VCaP (cell line): ENCODE measurements around the gene RELA.
A peak's percentile ranks its signal among the peaks of the same experiment; 100 is the strongest.
"Not testable (repeated sequence)": the region's sequence is repeated elsewhere in the genome, so short reads cannot be mapped to it uniquely, and the experiment has no call there.

ENCODE experiments used
- H3K27ac ChIP-seq: fragments of 450-650 bp; 2 replicates; pipeline ENCODE4 v1.5.1; 2017
- TF ChIP-seq, protein P1 (sequence below): fragments of 450-650 bp; conservative IDR thresholded peaks from 2 replicates; pipeline ENCODE4 v1.5.1; 2017; ENCODE audit warnings: mild to moderate bottlenecking, moderate library complexity

The RELA gene

DNA sequence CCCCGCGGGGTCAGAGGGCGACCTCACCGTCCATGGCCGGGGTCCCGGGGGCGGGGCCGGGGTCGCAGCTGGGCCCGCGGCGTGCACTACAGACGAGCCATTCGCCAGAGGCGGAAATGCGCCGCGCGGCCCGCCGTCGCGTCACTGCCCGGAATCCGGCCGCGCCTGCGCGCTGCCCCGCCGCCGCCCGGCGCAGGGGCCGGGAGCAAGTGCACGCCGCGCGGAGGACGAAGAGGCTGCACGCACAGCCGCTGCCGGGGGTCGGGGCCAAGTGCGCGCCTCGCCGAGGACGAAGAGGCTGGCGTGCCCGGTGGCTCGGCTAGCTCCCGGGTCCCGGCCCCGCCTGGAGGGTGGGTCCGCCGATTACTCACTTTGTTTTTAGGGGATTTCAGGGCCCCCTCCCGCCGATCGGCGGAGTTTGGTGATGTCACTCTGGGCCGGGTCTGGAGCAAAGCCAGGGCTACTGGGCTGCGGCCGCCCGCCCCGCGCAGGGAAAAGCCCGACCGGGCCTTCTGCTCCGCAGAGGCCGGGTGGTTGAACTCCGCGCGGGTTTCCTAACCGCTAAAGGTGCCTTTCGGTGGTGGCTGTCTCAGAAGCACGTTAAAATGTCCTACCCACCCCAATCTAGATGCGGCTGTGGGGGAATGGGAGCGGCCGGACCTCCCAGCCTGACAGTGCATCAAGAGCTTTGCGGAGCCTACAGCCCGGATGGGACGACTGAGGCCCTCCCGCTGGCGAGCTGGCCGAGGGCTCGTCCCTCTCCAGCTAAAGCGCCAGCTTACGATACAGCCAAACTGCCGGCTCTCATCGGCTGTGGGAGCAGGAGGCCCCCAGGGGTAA, at the start of gene RELA:
TSS of gene RELA (minus strand) at position 118 of the 840 bp plus-strand sequence. CDS start at position 34, 84 bp downstream.
- TF ChIP-seq, protein P1, sequence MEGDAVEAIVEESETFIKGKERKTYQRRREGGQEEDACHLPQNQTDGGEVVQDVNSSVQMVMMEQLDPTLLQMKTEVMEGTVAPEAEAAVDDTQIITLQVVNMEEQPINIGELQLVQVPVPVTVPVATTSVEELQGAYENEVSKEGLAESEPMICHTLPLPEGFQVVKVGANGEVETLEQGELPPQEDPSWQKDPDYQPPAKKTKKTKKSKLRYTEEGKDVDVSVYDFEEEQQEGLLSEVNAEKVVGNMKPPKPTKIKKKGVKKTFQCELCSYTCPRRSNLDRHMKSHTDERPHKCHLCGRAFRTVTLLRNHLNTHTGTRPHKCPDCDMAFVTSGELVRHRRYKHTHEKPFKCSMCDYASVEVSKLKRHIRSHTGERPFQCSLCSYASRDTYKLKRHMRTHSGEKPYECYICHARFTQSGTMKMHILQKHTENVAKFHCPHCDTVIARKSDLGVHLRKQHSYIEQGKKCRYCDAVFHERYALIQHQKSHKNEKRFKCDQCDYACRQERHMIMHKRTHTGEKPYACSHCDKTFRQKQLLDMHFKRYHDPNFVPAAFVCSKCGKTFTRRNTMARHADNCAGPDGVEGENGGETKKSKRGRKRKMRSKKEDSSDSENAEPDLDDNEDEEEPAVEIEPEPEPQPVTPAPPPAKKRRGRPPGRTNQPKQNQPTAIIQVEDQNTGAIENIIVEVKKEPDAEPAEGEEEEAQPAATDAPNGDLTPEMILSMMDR, result peak; percentile 9; the same call in 1 of the 2 replicates
- H3K27ac ChIP-seq, result peak within 1 kb of the TSS; percentile 99

DNA sequence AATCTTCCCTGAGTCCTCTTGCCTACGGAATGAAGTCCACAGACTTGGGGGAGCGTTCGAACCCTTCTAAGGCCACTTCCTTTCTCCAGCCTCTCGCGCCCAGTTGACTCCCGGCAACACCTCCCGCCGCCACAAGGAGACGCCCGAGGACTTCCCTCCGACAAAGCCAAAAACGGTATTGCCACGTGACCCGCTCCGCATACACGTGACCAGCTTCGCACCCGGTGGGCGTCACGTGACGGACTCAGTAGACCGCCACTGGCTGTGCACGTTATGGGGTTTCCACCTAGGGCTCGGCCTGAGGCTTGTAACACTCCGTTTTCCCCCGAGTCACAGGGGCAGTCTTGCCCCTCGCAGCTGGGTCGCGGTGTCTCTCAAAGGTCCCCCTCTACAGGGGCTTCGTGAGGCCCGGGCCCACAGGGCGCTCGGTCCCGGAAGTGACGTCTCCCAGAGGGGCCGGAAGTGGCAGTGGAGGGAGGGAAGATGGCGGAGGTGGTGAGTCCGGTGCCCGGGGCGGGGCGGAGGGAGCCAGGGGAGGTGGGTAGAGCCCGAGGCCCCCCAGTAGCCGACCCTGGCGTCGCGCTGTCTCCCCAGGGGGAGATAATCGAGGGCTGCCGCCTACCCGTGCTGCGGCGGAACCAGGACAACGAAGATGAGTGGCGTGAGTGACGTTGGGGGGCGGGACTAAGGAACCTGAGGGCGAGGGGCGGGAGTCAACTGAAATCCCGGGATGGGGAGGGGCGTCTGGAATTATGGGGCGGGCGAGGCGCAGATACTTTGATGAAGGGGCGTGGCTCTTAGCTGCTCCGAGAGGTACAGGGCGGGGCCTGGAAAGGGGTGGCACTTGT, 49.3 kb upstream of the RELA start, which contains the start of gene KAT5:
TSS of gene KAT5 (plus strand) at position 468 of the 848 bp plus-strand sequence. CDS start at position 484, 16 bp downstream.
- TF ChIP-seq, protein P1, result peak; percentile 100
- H3K27ac ChIP-seq, result peak within 1 kb of the TSS; percentile 100

DNA sequence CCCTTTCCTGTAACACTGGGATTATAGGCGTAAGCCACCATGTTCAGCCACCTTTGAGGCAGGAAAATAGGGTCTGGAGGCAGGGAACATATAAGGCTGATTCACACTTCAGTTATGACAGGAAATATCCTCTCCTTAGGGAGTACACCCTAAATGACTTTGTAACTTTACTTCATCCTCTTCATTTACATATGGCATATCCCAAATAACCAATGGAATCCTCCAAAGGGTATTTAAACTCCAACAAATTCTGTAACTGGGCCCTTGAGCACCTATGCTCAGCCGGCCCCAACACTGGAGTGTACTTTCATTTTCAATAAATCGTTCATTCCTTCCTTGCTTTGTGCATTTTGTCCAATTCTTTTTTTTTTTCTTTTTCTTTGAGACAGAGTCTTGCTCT, 47.7 kb upstream of the RELA start:
- peak overlapping the region; percentile 100; the same call in 1 of the 2 replicates for H3K27ac ChIP-seq
- TF ChIP-seq, protein P1, result no peak

DNA sequence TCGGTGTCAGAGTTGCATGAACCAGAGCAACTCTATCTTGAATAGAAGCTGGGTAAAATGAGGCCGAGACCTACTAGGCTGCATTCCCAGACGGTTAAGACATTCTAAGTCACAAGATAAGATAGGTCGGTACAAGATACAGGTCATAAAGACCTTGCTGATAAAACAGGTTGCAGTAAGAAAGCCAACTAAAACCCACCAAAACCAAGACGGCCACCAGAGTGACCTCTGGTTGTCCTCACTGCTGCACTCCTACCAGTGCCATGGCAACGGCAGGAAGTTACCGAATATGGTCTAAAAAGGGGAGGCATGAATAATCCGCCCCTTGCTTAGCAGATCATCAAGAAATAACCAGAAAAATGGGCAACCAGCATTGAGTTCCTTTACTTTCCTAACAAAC, 46.9 kb upstream of the RELA start:
- TF ChIP-seq, protein P1, result no peak
- no peak overlapping the region for H3K27ac ChIP-seq

DNA sequence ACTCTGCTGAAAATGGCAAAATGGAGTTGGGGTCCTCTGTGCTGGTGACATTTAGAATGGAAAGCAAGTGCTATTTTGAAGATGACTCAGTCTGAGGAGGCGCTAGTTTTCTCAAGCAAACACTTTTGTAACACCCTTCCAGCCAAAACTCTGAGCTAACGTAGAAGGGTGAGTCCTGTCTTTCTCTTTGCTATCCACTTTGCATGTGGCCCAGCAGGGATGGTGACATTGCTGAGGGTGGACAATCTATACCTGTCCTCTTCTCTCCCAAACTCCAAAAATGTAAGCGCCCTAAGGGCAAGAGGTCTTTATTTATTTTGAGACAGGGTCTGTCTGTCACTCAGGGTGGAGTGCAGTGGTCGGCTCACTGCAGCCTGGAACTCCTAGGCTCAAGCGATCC, 45.7 kb upstream of the RELA start:
- TF ChIP-seq, protein P1, result no peak
- H3K27ac ChIP-seq, result no peak overlapping the region

DNA sequence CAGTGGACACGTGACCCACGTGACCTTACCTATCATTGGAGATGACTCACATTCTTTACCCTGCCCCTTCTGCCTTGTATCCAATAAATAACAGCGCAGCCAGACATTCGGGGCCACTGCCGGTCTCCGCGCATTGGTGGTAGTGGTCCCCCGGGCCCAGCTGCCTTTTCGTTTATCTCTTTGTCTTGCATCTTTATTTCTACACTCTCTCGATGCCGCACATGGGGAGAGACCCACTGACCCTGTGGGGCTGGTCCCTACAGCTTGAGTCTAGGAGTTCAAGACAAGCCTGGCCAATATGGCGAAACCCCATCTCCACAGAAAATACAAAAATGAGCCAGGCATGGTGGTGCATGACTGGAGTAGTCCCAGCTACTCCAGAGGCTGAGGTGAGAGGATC, 44.3 kb upstream of the RELA start:
- H3K27ac ChIP-seq, result not testable (repeated sequence)

DNA sequence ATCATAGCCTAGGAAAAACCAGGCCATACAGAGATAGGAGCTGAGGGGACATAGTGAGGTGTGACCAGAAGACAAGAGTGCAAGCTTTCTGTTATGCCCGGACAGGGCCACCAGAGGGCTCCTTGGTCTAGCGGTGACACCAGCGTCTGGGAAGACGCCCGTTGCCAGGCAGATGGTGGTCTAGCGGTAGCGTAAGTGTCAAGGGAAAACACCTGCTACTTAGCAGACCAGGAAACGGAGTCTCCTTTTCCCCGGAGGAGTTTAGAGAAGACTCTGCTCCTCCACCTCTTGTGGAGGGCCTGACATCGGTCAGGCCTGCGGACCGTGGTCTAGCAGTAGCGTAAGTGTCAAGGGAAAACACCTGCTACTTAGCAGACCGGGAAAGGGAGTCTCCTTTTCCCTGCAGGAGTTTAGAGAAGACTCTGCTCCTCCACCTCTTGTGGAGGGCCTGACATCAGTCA, 43.6 kb upstream of the RELA start:
- not testable (repeated sequence) for H3K27ac ChIP-seq
- TF ChIP-seq, protein P1, result peak; percentile 98
